ENCODE data around the gene DLGAP5.

DLGAP5 gene

DNA sequence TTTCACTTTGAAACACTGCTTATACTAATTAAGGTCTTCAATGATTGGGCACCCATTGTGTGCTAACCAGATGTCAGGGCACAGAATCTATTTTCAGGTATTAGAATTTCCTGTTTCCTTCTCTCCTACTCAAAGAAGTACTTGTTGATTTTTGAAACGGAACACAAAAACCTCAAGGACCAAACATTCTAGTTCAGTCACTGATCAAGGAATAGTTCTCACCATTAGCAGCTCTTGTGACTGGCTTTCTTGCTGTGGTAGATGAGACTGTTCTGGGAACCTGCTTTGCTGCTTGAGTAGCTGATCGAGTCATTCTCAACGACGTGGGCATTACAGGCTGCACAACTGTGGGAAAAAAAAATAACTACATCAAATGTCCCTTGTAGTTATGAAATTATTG, 11.0 kb downstream of the DLGAP5 start:
- no peak for DNase-seq (ENCODE audit: low read depth in 2 of 2)

- no peak for DNase-seq (ENCODE audit: low read depth in 2 of 2)
Observed at GRCh38 chr14:55180006-55180405, 11.4 kb downstream of the DLGAP5 start.

GRCh38 chr14:55170526-55170925, 20.9 kb downstream of the DLGAP5 start:
- no peak for DNase-seq (ENCODE audit: low read depth in 2 of 2)

DNA sequence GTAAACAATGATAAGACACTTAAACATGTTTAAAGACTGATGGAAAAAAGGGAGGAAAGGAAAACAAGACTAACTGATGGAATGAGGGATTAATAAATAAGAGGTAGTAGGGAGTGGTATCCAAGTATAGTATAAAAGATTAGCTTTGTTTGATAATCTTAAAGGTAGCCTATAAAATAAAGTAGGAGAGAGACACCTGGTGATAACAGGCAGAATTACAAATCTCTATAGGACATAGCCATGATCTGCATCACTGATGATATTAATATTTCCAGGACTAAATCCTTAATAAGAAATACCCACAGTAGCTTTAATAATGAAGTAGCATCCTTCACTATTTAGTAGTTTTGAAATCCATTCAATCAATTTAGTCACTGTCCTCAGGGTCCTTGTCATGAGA, 30.4 kb downstream of the DLGAP5 start:
- no peak for DNase-seq (ENCODE audit: low read depth in 2 of 2)

GRCh38 chr14:55158412-55158811, 33.0 kb downstream of the DLGAP5 start:
- DNase-seq (ENCODE audit: low read depth in 2 of 2) = no peak

GRCh38 chr14:55157080-55157479, 34.3 kb downstream of the DLGAP5 start:
- DNase-seq (ENCODE audit: low read depth in 2 of 2) = no peak

- no peak for DNase-seq (ENCODE audit: low read depth in 2 of 2)
Observed at GRCh38 chr14:55153951-55154350, 37.4 kb downstream of the DLGAP5 start.

GRCh38 chr14:55152052-55152753, 39.2 kb downstream of the DLGAP5 start:
- DNase-seq (ENCODE audit: low read depth in 2 of 2) = no peak

- DNase-seq (ENCODE audit: low read depth in 2 of 2) = no peak
Observed at GRCh38 chr14:55151601-55152000, 39.8 kb downstream of the DLGAP5 start.

- no peak for DNase-seq (ENCODE audit: low read depth in 2 of 2)
Observed at GRCh38 chr14:55146425-55146824, 45.0 kb downstream of the DLGAP5 start.

DNA sequence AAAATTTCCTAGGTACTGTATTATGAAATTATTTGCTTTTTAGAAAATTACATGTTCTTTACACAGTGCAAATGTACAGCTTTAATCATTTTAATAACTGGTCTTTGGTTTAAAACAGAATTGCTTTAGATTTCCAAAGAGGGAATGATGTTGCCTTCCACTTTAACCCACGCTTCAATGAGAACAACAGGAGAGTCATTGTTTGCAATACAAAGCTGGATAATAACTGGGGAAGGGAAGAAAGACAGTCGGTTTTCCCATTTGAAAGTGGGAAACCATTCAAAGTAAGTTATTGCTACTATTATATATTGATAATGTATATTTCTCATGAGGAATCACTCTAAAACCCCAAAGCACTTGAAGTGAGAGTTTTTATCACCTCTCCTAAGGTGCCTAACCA, 48.9 kb downstream of the DLGAP5 start:
- no peak for DNase-seq (ENCODE audit: low read depth in 2 of 2)

DNA sequence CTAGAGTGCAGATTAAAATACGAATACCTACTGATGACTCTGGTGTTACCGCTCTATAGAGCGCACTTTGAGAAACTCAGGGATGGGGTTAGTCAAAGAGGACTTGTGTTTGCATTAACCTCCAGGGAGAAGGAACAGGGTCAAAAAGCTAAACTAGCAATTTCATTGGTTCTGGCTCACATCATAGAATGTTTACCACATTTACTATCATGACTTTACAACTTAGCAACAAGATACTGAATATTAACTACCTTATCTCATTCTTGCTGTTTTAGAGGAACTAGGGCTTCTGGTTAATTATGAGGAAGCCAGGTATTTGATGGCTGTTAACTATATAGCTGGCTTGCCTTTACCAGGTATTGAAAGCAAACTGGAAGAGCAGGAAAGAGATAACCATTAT, 49.6 kb downstream of the DLGAP5 start:
- no peak for DNase-seq (ENCODE audit: low read depth in 2 of 2)

DNA sequence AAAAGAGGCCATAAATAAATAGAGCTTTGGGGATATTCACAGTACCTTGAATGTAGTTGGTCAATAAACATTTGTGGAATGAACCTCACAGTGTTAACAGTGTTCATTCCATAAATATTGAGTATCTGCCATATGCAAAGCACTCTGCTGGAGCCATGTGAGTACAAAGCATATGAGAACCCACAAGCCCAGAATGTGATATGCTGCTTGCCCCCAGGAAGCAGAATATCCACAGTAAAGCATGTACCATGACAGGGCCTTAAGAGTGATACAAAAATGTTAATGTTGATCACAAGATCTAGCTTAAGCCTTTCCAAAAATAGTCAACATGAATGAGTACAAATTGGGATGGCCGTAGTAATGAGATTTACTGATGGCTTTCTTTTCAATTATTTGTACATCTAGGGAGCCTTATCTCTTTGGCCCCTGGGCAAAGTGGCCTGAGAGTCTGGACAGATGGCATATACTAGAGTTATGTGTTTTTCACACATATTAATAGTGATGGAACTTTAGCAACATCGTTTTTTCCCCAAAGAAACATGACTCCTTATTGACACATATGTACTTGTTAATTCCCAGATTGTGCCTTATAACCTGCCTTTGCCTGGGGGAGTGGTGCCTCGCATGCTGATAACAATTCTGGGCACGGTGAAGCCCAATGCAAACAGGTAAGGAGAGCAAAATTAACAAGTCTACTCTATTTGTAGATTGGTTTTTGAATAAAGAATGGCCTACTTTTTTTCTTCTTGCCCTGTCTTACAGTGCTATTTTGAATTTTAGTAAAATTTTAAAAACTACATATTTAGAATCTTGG, 51.5 kb downstream of the DLGAP5 start:
- no peak for DNase-seq (ENCODE audit: low read depth in 2 of 2)

- no peak for DNase-seq (ENCODE audit: low read depth in 2 of 2)
Observed at GRCh38 chr14:55139141-55139540, 52.2 kb downstream of the DLGAP5 start.

DNA sequence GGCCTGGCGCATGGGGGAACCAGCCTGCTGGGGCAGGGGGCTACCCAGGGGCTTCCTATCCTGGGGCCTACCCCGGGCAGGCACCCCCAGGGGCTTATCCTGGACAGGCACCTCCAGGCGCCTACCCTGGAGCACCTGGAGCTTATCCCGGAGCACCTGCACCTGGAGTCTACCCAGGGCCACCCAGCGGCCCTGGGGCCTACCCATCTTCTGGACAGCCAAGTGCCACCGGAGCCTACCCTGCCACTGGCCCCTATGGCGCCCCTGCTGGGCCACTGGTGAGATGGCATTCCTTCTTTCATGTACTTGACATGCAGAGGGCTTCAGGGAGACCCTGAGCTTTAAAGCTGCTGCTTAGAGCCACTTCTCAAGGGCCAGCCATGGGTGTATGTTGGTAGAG, 53.3 kb downstream of the DLGAP5 start:
- DNase-seq (ENCODE audit: low read depth in 2 of 2) = no peak

- DNase-seq (ENCODE audit: low read depth in 2 of 2) = no peak
Observed at GRCh38 chr14:55136885-55137786, 54.2 kb downstream of the DLGAP5 start.

- DNase-seq (ENCODE audit: low read depth in 2 of 2) = no peak
Observed at GRCh38 chr14:55136241-55136640, 55.1 kb downstream of the DLGAP5 start.

- DNase-seq (ENCODE audit: low read depth in 2 of 2) = no peak
Observed at GRCh38 chr14:55133416-55133815, 58.0 kb downstream of the DLGAP5 start.

DNA sequence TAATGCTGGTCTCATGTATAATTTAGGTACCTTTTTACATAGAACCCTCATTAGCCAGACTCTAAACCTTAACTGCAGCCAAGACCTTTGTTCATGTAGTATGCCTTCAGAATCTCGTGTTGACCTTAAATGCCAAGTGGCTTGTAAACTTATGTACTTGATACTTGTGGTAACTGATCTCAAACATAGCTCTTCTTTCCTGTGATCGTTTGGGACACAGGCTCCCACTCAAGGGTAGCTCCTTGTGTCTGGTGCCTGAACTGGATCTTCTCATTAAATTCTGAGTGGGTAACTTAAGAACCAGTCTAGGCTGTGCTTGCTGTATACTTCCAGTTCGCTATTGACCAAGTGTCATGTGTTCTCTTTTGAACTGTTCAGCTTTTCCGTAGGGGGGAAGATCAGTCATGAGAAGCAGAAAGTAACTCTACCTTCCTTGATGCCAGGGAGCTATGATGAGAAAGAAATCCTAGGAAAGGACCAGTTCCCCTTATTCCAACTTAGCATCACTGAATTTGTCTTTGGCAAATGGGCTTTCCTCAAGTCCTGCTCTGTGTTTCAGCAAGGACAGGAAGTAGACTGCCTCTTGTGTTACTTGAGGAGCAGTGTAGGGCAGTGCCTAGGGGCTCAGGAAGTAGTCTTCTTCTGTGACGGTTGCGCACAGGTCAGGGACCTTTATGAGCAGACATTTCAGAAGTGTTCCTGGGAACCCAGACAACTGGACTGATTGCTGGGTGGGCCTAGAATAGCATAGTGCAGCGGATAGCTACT, 59.8 kb downstream of the DLGAP5 start:
- DNase-seq (ENCODE audit: low read depth in 2 of 2) = no peak

DNA sequence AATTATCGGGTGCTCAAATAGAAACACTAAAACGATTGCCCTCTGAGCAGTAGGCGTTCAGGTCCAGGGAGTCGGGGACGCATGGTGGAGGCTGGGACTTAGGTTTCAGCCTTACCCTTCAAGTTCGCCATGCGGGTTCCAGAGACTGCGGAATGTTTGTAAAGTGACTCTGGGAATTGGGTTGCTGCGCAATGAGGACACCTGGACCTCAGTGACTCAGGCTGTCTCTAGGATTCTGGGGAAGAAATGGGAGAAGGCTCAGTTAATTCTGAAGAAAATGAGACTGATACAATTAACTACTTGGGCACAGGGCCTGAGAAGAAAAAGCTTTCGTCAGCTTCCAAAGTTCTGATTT, 61.2 kb downstream of the DLGAP5 start:
- DNase-seq (ENCODE audit: low read depth in 2 of 2) = no peak

- DNase-seq (ENCODE audit: low read depth in 2 of 2) = peak; percentile 19 to 37
Observed at GRCh38 chr14:55129428-55130195, 61.8 kb downstream of the DLGAP5 start.

Data from stimulated activated CD8-positive, alpha-beta memory T cell treated with anti-CD3 and anti-CD28 coated beads, Interleukin-2, amount 100 ng/mL, for 48 hours (primary cell).